GM21576 (cell line): ENCODE measurements around the gene PPP2R3B.
"Not testable (repeated sequence)": the region's sequence is repeated elsewhere in the genome, so short reads cannot be mapped to it uniquely, and the experiment has no call there.

Source experiments
- ATAC-seq: cut with Tn5 transposase; IDR thresholded peaks from one replicate; pipeline ENCODE4 v1.9.1; 2021; ENCODE audit warnings: mild to moderate bottlenecking, moderate library complexity; ENCODE audit not compliant: unreplicated experiment

The PPP2R3B gene

DNA sequence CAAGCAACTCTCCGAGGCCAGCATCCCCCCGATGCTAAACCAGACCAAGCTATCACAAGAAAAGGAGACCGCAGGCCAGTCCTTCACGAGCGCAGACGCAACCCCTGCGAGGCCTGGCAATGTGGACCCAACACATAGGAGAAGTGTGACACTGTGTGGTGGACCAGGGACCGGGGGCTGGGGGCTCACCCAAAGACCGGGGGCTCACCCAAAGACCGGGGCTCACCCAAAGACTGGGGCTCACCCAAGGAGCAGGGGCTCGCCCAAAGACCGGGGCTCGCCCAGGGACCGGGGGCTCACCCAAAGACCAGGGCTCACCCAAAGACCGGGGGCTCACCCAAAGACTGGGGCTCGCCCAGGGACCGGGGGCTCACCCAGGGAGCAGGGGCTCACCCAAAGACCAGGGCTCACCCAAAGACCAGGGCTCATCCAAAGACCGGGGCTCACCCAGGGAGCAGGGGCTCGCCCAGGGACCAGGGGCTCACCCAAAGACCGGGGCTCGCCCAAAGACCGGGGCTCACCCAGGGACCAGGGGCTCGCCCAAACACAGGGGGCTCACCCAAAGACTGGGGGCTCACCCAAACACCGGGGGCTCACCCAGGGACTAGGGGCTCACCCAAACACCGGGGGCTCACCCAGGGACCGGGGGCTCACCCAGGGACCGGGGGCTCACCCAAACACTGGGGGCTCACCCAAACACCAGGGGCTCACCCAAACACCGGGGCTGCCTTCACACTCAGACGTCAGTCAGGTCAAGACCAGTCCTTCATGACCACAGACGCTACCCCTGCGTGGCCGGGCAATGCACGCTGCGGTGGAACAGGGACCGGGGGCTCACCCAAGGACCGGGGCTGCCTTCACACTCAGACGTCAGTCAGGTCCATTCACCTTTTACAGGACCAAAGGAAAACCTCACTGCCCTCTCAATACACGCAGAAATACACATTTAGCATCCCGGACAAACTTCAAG is 32.9 kb downstream of the PPP2R3B start:
- ATAC-seq = no peak

DNA sequence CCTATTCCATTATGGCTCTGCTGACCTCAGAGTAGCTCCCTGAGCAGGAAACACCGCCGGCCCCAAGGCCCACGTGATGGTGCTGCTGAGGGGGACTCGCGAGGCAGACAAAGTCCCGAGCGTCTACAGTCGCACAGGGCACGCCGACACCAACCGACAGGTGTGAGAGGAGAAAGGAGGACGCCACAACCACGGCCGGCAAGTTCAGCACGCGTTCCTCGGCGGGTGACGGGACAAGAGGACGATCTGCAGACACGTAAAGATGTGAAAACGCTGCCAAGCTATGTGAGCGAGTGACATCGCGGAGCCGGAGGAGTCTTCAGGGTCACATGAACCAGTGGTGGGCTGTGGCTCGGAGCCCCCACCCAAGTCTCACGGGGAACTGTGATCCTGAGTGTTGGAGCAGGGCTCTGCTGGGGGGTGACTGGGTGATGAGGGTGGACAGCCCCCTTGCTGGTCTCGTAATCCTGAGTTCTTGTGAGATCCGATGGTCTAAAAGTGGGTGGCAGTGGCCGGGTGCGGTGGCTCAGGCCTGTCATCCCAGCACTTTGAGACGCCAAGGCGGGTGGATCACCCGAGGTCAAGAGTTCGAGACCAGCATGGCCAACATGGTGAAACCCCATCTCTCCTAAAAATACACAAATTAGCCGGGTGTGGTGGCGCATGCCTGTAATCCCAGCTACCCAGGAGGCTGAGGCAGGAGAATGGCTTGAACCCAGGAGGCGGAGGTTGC is 34.0 kb downstream of the PPP2R3B start:
- ATAC-seq = no peak

DNA sequence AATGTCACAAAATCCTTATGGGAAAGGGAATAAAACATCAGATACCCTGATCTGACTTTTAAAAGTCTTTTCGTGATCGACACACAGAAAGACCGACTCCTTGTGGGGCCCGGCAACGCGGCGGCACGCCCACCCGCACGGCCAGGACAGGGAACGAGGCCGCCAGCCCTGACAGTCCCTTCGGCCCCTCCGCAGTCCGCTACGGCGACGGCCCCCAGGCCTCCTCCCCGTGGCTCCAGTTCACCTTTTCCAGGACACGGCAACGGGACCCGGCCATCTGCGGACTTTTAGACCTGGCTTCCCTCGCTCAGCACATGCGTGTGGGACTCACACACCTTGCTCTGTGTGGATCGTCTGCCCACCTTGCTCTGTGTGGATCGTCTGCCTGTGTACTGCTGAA is 34.5 kb downstream of the PPP2R3B start:
- ATAC-seq = no peak

DNA sequence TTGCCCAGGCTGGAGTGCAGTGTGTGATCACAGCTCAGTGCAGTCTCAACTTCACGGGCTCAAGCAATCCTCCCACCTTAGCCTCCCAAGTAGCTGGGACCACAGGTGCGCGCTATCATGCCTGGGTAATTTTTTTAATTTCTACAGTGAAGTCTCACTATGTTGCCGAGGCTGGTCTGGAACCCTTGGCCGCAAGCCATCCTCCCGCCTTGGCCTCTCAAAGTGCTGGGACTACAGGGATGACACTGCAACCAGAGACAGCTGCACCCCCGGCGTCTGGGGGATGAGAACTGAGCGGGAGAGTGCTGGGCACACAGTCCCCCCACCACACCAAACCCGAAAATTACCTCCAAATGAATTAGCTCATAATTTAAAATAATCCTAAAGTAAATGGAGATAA is 35.0 kb downstream of the PPP2R3B start:
- ATAC-seq = no peak

DNA sequence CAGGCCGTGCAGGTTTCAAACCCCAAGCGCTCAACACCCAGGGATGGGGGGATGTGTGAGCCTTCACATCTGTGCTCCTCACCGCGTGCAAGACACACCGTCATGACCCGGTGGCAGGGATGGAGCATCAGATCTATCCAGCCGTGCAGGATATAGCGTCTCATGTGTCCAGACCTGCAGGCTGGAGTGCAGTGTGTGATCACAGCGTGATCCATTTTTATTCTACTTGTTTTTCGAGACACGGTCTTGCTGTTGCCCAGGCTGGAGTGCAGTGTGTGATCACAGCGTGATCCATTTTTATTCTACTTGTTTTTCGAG is 35.4 kb downstream of the PPP2R3B start:
- not testable (repeated sequence) for ATAC-seq

DNA sequence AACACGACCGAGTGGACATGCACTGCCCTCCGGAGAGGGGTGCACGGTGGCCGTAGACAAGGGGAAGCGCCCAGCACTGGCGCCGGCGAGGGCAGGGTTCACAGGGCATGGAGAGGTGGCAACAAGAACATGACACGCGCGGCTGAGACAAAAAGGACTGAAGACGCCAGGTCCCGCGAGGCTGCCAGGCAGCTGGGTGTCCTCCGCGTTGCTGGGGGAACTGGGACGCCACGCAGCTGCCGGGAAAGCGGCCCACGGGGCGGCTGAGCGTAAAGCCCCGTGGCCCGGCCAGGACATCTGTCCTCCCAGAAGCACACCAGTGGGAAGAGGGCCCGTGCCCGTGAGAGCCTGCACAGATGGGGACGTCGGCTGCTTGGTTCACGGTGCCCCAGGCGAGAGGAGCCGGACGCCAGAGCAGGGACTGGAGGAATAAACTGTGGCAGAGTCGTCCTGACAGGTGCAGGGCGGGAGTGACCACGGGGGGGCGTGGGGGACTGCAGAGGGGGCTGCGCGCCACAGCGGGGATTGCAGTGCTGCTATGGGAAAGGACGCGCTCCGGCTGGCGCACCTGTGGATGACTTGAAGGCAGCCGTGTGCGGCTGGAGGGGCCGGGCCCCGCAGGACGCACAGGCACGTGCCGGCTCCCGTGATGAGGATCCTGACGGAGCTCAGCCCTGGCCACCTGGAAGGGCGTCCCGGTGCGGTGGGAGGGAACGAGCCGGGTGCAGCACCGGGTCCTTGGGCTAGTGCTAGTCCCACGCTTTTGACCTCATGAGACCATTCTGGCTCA is 36.0 kb downstream of the PPP2R3B start:
- no peak for ATAC-seq

DNA sequence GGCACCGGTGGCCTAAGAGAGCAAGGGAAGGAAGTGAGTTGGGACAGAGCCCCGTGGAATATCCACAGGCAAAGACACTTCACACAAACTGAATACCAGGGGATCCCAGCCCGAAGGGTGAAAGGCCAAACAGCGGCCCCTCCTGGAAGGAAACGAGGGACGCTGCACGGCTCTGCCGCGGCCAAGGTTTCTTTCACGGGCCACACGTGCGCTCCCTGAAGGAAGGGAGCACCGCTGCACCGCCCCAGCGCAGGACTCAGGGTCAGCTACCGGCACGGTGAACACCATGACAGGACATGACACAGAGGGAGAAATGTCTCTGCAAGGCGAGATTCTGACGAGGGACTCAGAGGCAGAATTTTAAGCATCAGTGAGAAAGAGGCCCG is 36.6 kb downstream of the PPP2R3B start:
- ATAC-seq = no peak

DNA sequence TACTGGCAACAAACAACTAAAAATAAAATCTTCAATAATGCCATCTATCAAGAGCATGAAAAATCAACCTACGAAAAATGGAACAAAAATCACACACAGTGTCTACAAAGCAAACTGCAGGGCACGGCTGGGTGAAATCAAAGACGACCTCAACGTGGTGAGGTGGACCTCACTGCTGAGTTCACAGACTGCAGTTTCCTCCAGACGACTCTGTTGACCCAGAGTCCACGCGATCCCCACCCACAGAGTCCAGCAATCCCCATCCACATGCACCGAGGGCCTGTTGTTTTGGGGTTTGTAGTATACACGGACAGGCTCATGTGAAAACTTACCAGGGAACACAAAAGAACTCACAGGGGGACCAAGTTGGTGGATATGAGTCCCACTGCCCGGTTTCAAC is 37.0 kb downstream of the PPP2R3B start:
- no peak for ATAC-seq

DNA sequence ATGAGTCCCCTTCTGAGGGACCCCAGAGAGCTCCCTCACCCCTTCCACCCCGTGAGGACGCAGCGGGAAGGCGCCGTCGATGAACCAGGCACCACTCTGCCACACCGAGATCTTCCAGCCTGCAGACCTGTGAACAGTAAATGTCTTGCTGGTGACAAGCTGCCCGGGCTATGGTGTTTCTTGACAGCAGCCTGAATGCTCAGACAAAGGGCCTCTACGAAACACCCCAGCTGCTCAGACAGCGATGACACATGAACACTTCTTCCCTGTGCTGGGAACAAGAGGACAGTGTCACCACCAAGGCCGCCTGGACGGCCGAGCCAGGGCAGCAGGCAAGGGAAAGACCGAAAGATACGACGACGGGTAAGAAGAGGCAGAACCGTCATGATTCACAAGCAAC is 37.5 kb downstream of the PPP2R3B start:
- ATAC-seq = no peak

DNA sequence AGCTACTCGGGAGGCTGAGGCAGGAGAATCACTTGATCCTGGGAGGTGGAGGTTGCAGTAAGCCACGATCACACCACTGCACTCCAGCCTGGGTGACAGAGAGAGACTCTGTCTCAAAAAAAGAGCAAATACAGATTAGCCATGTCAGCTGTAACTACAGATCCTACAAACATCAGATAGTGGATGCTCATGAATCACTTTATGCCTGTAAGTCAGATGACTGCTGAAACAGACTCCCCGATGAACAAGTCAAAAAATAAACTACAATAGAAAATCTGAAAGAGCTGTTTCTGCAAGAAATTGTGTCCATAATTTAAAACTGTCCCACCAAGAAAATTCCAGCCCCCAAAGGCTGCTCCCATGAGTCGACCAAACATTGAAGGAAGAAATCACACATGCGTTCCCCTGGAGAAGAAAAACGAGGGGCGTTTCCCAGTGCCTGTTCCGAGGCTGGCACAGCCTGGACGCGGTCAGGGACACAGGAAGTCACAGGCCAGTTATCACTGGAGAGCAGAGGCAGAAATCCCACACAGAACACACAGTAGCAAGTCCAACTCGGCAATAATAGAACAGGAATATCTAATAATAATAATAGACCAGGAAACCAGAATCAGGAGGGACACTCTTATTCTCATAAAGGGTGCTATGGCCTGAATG is 38.1 kb downstream of the PPP2R3B start:
- no peak for ATAC-seq

DNA sequence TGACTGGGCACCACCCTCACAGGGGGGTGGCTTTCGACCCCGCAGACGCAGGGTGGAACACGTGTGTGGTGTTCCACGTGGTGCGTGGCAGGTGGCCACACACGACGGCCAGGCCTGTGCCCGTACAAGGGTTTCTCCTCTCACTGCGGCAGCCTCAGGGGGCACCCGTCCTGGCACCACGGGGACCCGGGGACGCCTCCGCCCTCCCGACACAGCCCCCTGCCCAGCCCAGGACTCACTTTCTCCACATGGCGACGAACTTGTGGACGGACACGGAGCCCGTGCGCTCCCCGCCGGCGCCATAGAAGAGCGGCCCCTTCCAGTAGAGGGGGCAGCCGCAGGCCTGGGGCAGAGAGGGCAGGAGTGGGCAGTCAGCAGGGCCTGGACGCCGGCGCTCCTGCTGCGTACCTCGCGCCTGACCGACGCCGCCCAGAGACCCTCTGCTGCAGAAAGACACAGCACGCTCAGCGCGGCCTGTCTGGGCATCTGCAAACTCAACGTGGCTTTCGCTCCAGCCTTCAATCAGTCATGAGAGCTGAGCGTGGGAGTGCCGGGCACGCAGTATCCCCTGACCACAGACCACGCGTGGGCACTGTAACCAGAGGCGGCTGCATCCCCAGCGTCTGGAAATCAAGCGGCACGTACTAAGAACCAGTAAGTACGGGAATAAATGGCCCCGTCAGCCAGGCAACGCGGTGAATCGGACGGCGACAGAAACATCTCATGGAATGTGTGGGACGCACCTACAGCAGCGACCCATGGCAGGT is 39.2 kb downstream of the PPP2R3B start:
- ATAC-seq = no peak

DNA sequence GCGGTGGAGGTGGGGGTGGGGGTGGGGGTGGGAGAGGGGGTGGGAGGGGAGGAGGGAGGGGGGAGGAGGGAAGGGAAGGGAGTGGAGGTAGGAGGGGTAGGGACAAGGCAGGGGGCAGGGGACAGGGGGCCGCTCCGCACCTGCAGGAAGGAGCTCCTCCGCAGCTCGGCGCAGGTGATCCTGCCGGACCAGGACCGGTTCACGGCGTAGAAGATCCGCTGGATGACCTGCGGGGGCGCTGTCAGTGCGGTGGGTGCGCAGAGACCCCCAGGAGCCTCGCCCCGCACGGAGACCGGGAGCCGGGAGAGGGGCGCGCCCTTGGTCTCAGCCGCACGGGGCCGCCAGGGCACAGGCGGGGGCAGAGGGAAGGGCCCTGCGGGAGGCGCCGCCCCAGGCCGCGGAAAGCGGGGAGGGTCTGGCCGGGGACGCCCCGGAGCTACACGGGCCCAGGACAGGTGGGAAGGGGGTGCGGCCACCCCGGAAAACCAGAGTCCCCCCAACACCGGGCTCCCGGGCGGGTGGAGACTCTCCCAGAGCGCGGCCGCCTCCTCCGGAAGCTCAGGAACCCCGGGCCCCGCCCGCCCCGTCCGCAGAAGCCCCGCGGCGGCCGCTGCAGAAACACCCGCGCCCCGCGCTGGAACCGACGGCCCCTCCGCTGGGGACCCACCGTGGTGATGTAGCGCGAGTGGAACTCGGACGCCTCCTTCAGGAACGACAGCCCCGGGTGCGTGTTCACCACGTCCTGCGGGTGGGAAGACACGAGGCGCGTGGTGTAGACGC is 40.5 kb downstream of the PPP2R3B start:
- ATAC-seq = no peak

DNA sequence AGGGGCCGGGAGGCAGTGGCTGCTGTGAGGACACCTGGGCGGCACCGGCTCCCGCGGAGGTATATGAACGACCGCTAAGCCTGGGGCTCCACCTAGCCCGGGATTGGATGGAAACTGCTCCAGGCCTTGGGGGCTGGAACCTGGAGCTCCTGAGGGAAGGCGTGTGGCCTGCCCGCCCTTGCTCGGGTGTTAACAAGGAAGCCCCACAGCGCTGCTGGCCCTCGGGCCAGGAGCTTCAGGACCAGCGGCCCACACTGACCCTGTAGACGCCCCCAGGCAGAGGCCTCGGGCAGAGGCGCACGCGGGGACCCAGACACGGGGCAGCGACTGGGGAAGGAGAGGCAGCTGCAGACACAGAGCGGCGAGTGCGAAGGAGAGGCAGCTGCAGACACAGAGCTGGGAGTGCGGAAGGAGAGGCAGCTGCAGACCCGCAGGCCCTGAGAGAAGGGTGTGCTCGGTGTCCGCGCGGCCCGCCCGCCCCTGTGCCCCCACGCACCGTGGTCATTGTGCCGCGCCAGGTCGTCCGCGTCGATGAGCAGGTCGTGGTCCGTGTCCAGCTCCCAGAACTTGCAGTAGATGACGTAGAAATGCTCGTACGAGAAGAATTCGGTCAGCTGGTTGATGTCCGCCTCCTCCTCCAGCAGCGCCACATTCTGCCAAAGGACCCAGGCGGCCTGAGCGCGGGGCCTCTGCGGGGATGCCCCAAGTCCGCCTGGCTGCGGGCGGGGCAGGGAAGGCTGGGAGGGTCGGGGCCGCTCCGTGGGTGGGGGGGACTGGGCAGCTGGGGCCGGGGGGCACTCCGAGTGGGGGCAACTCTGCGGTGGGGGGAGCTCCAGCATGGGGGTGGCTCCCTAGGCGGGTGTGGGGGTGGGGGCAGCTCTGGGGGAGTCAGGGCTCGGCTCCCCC is 41.4 kb downstream of the PPP2R3B start:
- ATAC-seq = no peak

DNA sequence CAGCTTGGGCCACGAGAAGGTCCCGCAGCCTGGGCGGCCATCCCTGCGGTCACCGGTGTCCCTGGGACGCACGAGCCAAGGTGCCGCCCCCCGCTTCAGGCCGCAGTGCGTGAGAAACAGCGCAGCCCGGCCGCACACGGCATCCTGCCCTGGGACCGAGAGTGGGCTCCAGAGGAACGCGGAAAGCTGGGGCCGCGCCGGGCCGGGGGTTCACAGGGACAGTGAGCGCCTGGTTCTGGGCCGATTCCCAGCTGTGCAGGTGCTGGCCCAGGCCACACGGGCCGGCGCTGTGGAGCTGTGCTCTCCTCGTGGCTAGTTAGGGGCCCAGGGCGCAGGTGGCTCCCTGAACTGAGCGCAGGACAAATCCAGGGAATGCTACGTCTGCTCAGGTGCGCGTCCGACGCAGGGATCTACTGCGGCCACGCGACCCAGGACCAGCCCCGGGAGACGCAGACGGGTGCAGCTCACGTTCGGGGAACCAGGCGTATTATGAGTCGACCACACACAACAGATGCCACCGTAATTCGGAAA is 42.3 kb downstream of the PPP2R3B start:
- no peak for ATAC-seq

DNA sequence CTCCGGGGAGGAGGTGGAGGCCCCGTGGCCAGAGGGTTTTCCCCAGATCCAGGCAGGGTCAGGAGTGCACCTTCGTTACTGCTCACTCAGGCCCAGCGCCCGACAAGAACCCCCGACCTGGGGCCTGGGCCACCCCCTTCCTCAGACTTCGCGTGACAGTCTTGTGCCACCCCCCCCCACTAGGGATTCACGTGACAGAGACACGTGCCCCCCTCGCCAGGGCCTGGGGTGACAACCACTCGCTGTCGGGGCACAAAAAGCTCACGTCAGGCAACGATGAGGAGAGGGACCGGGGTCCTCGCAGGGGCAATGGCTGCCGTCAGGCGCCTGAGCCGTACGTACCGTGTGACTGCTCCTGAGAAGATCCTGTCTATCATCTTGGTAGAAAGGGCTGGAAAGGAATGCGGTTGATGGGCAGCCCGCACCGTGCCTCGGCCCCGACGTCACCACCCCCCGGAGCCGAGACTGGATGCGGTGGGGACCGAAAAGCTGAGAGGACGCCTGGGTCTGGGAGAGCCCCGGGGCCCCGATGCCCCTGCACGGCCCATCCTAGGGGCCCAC is 45.1 kb downstream of the PPP2R3B start:
- no peak for ATAC-seq

DNA sequence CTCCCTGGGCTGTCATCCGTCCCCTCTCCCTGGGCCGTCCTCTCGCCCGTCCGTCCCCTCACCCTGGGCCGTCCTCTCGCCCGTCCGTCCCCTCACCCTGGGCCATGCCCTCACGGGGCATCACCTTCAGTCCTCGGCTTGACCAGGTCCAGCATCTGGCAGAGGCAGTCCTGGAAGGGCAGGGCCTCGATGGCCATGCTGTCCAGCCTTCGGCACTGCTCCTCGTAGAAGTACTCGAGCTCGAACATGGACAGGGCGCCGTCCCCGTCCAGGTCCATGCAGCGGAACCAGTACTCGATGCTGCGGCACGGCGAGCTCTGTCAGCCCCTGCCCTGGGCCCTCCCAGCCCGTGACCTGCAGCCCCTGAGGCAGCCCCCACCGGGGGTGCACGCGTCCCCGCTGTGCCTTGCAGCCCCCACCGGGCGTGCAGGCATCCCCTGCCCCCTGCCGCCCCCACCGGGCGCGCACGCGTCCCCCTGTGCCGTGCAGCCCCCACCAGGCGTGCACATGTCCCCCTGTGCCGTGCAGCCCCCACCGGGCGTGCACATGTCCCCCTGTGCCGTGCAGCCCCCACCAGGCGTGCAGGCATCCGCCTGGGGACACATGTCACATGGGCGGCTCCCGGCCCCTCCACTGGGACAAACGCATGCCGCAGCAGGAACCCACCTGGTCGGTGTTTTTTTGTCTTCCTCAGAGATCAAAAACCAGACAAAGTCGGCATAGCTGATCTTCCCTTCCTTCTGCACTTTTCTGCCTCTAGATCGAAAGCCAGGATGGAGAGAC is 45.9 kb downstream of the PPP2R3B start:
- ATAC-seq = no peak

DNA sequence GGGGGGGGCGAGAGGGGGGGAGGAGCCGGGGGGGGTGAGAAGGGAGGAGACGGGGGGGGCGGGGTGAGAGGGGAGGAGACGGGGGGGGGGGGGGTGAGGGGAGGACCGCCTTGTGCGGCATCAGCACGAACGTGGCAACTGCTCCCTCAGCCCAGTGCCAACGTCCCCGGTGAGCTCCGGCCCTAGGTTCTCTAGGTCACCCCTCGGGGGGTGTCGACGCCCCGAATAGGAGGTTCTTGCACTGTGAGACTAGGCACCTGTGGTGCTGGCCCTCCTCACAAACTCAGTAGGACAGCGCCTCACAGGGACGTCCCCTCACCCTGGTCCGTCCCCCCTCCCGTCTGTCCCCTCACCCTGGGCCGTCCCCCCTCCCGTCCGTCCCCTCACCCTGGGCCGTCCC is 46.6 kb downstream of the PPP2R3B start:
- ATAC-seq = no peak
